Hepatocyte (in vitro differentiated cells): Measurements from ENCODE around the gene FLT4. TPM values are rescaled to one million over a fixed set of nuclear protein-coding genes. Genes with fewer than 3 reads are reported as not detected.

Experiments used
- DNase-seq: peaks from one replicate; pipeline ENCODE4 v3.0.0-alpha.2; 2016; ENCODE audit warnings: low spot score
- H2AFZ ChIP-seq: fragments of 200-600 bp; sonication (generic); 2 replicates; pipeline ENCODE4 v1.6.0; 2016; ENCODE audit warnings: antibody characterized with exemption, mild to moderate bottlenecking
- H3K27ac ChIP-seq: fragments of 200-600 bp; sonication (generic); 2 replicates; pipeline ENCODE4 v1.5.1; 2016; ENCODE audit warnings: mild to moderate bottlenecking
- H3K27me3 ChIP-seq: fragments of 200-600 bp; sonication (generic); 2 replicates; pipeline ENCODE4 v1.6.1; 2016
- H3K36me3 ChIP-seq: fragments of 200-600 bp; sonication (generic); replicated peaks from 2 replicates; pipeline ENCODE4 v1.5.1; 2016; ENCODE audit warnings: low read depth; ENCODE audit not compliant: insufficient read depth
- H3K4me1 ChIP-seq: fragments of 200-600 bp; sonication (generic); 2 replicates; pipeline ENCODE4 v1.5.1; 2016; ENCODE audit warnings: mild to moderate bottlenecking, moderate library complexity; ENCODE audit not compliant: insufficient read depth
- H3K4me2 ChIP-seq: fragments of 200-600 bp; sonication (generic); 2 replicates; pipeline ENCODE4 v1.6.0; 2016
- H3K4me3 ChIP-seq: fragments of 200-600 bp; sonication (generic); 2 replicates; pipeline ENCODE4 v1.5.1; 2016; ENCODE audit warnings: mild to moderate bottlenecking
- H3K79me2 ChIP-seq: fragments of 200-600 bp; sonication (generic); 2 replicates; pipeline ENCODE4 v1.6.0; 2017; ENCODE audit warnings: mild to moderate bottlenecking
- H3K9me2 ChIP-seq: fragments of 200-600 bp; sonication (generic); replicated peaks from 2 replicates; pipeline ENCODE4 v1.6.0; 2017; ENCODE audit warnings: mild to moderate bottlenecking; ENCODE audit not compliant: insufficient read depth
- H3K9me3 ChIP-seq: fragments of 200-600 bp; sonication (generic); 2 replicates; pipeline ENCODE4 v1.5.1; 2016; ENCODE audit warnings: low read depth, mild to moderate bottlenecking
- H4K20me1 ChIP-seq: fragments of 200-600 bp; sonication (generic); 2 replicates; pipeline ENCODE4 v1.6.0; 2016; ENCODE audit warnings: mild to moderate bottlenecking; ENCODE audit not compliant: insufficient read depth, poor library complexity, severe bottlenecking
- EZH2 ChIP-seq: fragments of 200-600 bp; sonication (generic); IDR thresholded peaks from 2 replicates; pipeline ENCODE4 v1.6.1; 2016; ENCODE audit warnings: antibody characterized with exemption, mild to moderate bottlenecking, borderline replicate concordance
- EZH2phosphoT487 ChIP-seq: fragments of 200-600 bp; sonication (generic); IDR thresholded peaks from one replicate; pipeline ENCODE4 v1.6.1; 2018; ENCODE audit warnings: antibody characterized with exemption, mild to moderate bottlenecking, low read depth, moderate library complexity; ENCODE audit not compliant: unreplicated experiment, severe bottlenecking
- WGBS: methylation state at CpG from one replicate; pipeline ENCODE4 v1.1.6; 2016; ENCODE audit warnings: low lambda C conversion rate; ENCODE audit errors: missing lambda C conversion rate; 5-methylcytosine and 5-hydroxymethylcytosine counted together
- polyA plus RNA-seq: library from polyadenylated mRNA; unstranded; fragments of >200 nt; fragmentation: Nextera tagmentation; extraction: Ambion mirVana; gene quantifications from 2 replicates; pipeline ENCODE4 v1.2.1, GENCODE V29; 2016
- total RNA-seq: library from RNA; depleted of rRNA; stranded (reverse); fragments of >200 nt; gene quantifications from 2 replicates; pipeline ENCODE4 v1.2.3, GENCODE V29; 2014
- TF ChIP-seq, protein P1 (sequence below): fragments of 200-600 bp; sonication (generic); IDR thresholded peaks from 2 replicates; pipeline ENCODE4 v1.5.1; 2016; ENCODE audit warnings: antibody characterized with exemption, mild to moderate bottlenecking; ENCODE audit not compliant: poor library complexity

FLT4 gene
- total and polyA plus RNA-seq, 2 experiments from 2014 or later: 0.83 to 0.90 TPM

DNA sequence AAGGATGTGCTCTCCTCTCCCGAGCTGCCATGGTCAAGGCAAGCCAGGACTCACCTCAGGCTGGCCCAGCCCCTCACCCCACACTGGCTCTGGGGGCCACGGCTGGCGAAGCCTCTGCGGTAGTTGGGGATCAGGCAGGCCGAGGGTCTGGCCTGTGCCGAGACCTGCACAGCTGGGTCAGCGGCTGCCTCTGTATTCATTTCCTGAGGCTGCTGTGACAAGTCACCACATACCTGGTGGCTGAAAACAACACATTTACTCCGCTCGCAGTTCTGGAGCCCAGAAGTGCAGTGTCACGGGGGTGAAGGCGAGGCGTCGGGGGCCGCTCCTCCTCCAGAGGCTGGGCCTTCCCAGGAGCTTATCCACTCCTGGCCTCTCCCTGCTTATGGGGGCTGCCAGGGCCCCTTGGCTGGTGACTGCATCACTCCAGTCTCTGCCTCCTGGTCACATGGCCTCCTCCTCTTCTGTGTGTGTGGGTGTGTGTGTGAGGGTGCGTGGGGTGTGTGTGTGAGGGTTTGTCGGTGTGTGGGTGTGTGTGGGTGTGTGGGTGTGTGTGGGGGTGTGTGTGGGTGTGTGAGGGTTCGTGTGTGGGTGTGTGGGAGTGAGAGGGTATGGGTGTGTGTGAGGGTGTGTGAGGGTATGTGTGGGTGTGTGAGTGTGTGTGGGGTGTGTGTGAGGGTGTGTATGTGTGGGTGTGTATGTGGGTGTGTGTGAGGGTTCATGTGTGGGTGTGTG lies 54.9 kb downstream of the FLT4 start:
- no peak overlapping the region for H3K4me3 ChIP-seq
- WGBS: 89% methylated on average over 17 of the region's 17 CpGs
- no peak for DNase-seq
- H4K20me1 ChIP-seq: no peaks in the 10 kb centered on the region
- H3K9me2 ChIP-seq: no peaks in the 10 kb centered on the region
- no peaks in the 10 kb centered on the region for H3K79me2 ChIP-seq
- H3K36me3 ChIP-seq: no peaks in the 10 kb centered on the region
- H3K9me3 ChIP-seq: no peaks in the 10 kb centered on the region
- H3K27me3 ChIP-seq: peaks cover 41% of the 10 kb centered on the region
- no peak overlapping the region for H3K27ac ChIP-seq
- no peak overlapping the region for H3K4me2 ChIP-seq
- H3K4me1 ChIP-seq: peaks cover 8% of the 10 kb centered on the region
- no peak for TF ChIP-seq EZH2phosphoT487
- no peak for TF ChIP-seq EZH2
- TF ChIP-seq, protein P1, sequence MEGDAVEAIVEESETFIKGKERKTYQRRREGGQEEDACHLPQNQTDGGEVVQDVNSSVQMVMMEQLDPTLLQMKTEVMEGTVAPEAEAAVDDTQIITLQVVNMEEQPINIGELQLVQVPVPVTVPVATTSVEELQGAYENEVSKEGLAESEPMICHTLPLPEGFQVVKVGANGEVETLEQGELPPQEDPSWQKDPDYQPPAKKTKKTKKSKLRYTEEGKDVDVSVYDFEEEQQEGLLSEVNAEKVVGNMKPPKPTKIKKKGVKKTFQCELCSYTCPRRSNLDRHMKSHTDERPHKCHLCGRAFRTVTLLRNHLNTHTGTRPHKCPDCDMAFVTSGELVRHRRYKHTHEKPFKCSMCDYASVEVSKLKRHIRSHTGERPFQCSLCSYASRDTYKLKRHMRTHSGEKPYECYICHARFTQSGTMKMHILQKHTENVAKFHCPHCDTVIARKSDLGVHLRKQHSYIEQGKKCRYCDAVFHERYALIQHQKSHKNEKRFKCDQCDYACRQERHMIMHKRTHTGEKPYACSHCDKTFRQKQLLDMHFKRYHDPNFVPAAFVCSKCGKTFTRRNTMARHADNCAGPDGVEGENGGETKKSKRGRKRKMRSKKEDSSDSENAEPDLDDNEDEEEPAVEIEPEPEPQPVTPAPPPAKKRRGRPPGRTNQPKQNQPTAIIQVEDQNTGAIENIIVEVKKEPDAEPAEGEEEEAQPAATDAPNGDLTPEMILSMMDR: no peak
- no peak overlapping the region for H2AFZ ChIP-seq

DNA sequence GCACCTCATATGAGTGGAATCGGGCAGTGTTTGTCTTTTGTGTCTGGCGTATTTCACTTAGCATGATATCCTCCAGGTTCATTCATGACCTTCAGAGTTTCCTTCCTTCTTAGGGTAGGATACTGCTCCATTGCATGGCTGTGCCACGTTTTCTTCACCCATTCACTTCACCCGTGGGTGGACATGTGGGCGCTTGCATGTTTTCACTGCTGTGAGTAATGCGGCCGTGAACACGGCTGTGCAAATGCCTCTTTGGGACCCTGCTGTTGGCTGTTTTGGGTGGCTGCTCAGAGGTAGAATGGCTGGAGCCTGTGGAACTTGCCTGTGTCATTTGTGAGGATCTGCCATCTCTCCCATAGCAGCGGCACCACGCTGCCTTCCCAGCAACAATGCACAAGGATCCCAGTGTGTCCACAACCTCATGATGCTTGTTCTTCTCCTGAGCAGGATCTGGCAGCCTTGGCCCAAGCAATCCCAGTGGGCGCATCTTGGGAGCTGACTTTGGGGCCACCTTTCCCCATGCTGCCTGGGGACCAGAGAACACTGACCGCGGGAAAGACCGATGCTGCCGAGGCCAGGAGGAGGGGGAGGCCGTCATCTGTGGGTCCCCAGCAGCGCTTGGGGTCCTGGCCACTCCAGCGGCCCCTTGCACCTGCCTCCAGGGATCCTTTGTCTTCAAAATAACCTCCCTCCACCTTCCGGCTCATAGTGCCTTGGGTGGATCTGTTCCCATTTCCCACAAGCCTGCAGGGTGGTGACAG lies 55.8 kb downstream of the FLT4 start:
- H3K4me2 ChIP-seq: no peak overlapping the region
- no peak overlapping the region for H3K4me3 ChIP-seq
- no peaks in the 10 kb centered on the region for H4K20me1 ChIP-seq
- H3K9me2 ChIP-seq: no peaks in the 10 kb centered on the region
- DNase-seq: no peak
- no peaks in the 10 kb centered on the region for H3K9me3 ChIP-seq
- H3K27me3 ChIP-seq: peaks cover 50% of the 10 kb centered on the region
- H3K4me1 ChIP-seq: peaks cover 8% of the 10 kb centered on the region
- no peaks in the 10 kb centered on the region for H3K79me2 ChIP-seq
- no peak overlapping the region for H3K27ac ChIP-seq
- H2AFZ ChIP-seq: no peak overlapping the region
- WGBS: 94% methylated on average over 19 of the region's 19 CpGs
- TF ChIP-seq, protein P1: no peak
- TF ChIP-seq EZH2: no peak
- no peak for TF ChIP-seq EZH2phosphoT487
- H3K36me3 ChIP-seq: no peaks in the 10 kb centered on the region

DNA sequence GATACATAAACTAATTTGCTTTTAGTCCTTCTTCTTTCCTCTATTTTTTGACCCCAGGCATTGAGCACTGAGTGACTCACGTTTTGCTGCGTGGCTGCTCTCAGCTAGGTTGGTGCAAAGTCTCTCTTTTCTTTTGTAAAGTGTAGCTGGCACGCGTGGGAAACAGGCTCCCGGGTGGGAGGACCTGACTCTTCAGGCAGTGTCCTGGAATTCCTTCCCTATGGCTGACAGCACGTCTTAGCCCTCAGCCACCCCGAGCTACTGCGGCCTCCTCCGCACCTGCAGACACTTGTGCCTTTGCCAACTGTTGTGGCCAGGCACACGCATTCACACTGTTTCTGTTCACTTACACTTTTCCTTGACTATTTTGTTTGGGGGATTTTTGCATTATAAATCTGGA lies 57.2 kb downstream of the FLT4 start:
- Histone ChIP-seq H2AFZ (no peak overlapping the region), H4K20me1 (no peaks in the 10 kb centered on the region), H3K4me1 (peaks cover 8% of the 10 kb centered on the region), H3K4me3 (no peak overlapping the region), H3K27me3 (peaks cover 59% of the 10 kb centered on the region), H3K9me2 (no peaks in the 10 kb centered on the region), H3K4me2 (no peak overlapping the region), H3K9me3 (no peaks in the 10 kb centered on the region), H3K27ac (no peak overlapping the region), H3K79me2 (no peaks in the 10 kb centered on the region), H3K36me3 (no peaks in the 10 kb centered on the region)
- TF ChIP-seq, protein P1: no peak
- TF ChIP-seq EZH2phosphoT487: no peak
- TF ChIP-seq EZH2: no peak
- DNase-seq: no peak
- 76% methylated on average over 10 of the region's 10 CpGs for WGBS
